Glutamatergic neuron (in vitro differentiated cells): ENCODE results near the gene SMAP2. TPM values are rescaled to one million over a fixed set of nuclear protein-coding genes. Genes with fewer than 3 reads are reported as not detected.
A peak's percentile ranks its signal among the peaks of the same experiment; 100 is the strongest.

Source experiments
- DNase-seq: peaks from one replicate; pipeline ENCODE4 v3.0.0; 2022
- H3K27ac Mint-ChIP-seq: one replicate; pipeline ENCODE4 v1.8.0; 2020; ENCODE audit warnings: mild to moderate bottlenecking, mixed read lengths, inconsistent platforms; ENCODE audit not compliant: unreplicated experiment
- H3K27me3 Mint-ChIP-seq: one replicate; pipeline ENCODE4 v1.8.0; 2020; ENCODE audit warnings: mild to moderate bottlenecking, moderate library complexity, mixed read lengths, inconsistent platforms; ENCODE audit not compliant: unreplicated experiment
- H3K36me3 Mint-ChIP-seq: one replicate; pipeline ENCODE4 v1.8.0; 2020; ENCODE audit warnings: mild to moderate bottlenecking, mixed read lengths, inconsistent platforms; ENCODE audit not compliant: unreplicated experiment
- H3K4me1 Mint-ChIP-seq: one replicate; pipeline ENCODE4 v1.8.0; 2020; ENCODE audit warnings: mild to moderate bottlenecking, low read depth, mixed read lengths, inconsistent platforms; ENCODE audit not compliant: unreplicated experiment
- H3K4me3 Mint-ChIP-seq: one replicate; pipeline ENCODE4 v1.8.0; 2020; ENCODE audit warnings: mild to moderate bottlenecking, mixed read lengths, inconsistent platforms; ENCODE audit not compliant: unreplicated experiment
- H3K9me3 Mint-ChIP-seq: one replicate; pipeline ENCODE4 v1.8.0; 2020; ENCODE audit warnings: mild to moderate bottlenecking, moderate library complexity, mixed read lengths, inconsistent platforms; ENCODE audit not compliant: unreplicated experiment
- CTCF ChIP-seq: fragments of 200-600 bp; sonication (generic); IDR thresholded peaks from one replicate; pipeline ENCODE4 v1.5.0; 2021; ENCODE audit not compliant: partially characterized antibody, unreplicated experiment
- total RNA-seq: library from RNA; stranded (reverse); fragmentation: NEBNext Ultra II Directional; extraction: Animal tissue kit (Norgen Biotek cat#: 25700); gene quantifications from one replicate; pipeline ENCODE4 v1.2.1, GENCODE V29; 2021; ENCODE audit not compliant: unreplicated experiment

SMAP2 gene
- total RNA-seq, 1 donor from 2014 or later: 25.2 TPM

DNA sequence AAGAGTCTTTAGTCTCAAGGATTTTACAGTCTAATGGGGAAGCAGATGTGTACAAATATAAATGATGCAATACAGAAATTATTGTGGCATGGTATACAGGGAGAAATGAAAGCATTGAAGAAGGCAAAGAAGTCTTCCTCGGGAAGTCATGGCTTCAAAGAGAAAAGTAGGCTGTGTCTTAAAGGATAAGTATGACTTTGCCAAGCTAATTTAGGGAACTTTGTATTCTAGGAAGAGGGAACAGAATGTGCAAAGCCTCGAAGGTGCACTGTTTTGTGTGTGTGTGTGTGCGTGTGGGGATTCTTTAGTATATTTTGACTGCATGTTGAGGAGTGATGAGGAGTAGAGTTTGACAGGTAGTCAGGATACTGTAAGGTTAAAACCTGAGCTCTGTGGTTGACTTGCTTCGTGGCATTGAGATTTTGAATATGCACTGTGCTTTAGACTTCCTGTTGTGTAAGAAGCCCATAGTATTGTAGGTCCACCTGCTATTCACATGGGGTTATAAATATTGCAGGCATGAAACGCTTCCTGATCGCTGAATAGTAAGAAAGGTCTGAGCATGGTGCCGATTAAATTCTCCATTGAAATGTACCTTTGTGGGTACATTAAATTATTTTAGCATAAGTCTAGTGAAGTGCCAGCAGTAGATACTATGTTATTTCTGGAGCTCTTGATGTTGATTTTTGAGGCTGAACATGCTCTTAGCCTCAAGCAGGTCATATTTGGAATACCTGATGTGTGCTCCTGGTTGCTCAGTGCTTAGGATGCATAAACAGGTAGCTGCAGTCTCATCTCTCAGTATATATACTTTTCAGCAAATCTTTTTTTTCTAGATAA lies 8.0 kb downstream of the SMAP2 start:
- no peak for TF ChIP-seq CTCF

GRCh38 chr1:40382108-40382460 lies 8.6 kb downstream of the SMAP2 start:
- Mint-ChIP-seq H3K4me1 (no peaks in the 10 kb centered on the region), H3K9me3 (no peaks in the 10 kb centered on the region)

More for the DNA sequence above, 8.0 kb downstream of the SMAP2 start:
- H3K36me3 Mint-ChIP-seq: no peaks in the 10 kb centered on the region
- H3K4me1 Mint-ChIP-seq: no peaks in the 10 kb centered on the region
- no peak overlapping the region for H3K4me3 Mint-ChIP-seq
- no peaks in the 10 kb centered on the region for H3K27me3 Mint-ChIP-seq
- H3K27ac Mint-ChIP-seq: no peak overlapping the region
- no peaks in the 10 kb centered on the region for H3K9me3 Mint-ChIP-seq
- no peak for DNase-seq

GRCh38 chr1:40382601-40383000 lies 9.1 kb downstream of the SMAP2 start:
- Mint-ChIP-seq H3K36me3 (no peaks in the 10 kb centered on the region), H3K9me3 (no peaks in the 10 kb centered on the region), H3K27ac (no peak overlapping the region), H3K4me3 (no peak overlapping the region), H3K4me1 (no peaks in the 10 kb centered on the region), H3K27me3 (peaks cover 2% of the 10 kb centered on the region)
- DNase-seq: no peak
- no peak for TF ChIP-seq CTCF

More at GRCh38 chr1:40382108-40382460, 8.6 kb downstream of the SMAP2 start:
- Mint-ChIP-seq H3K4me3 (no peak overlapping the region), H3K36me3 (no peaks in the 10 kb centered on the region), H3K27ac (no peak overlapping the region), H3K27me3 (peaks cover 2% of the 10 kb centered on the region)
- no peak for DNase-seq
- TF ChIP-seq CTCF: no peak

GRCh38 chr1:40383095-40383487 lies 9.6 kb downstream of the SMAP2 start:
- TF ChIP-seq CTCF: no peak
- no peak overlapping the region for H3K4me3 Mint-ChIP-seq
- H3K27ac Mint-ChIP-seq: no peak overlapping the region
- H3K4me1 Mint-ChIP-seq: no peaks in the 10 kb centered on the region
- H3K9me3 Mint-ChIP-seq: no peaks in the 10 kb centered on the region
- no peaks in the 10 kb centered on the region for H3K36me3 Mint-ChIP-seq
- DNase-seq: peak; percentile 22
- H3K27me3 Mint-ChIP-seq: peaks cover 2% of the 10 kb centered on the region
